Bladder microvascular endothelial cell (primary cell): ENCODE results near the gene FAM149A. TPM values are rescaled to one million over a fixed set of nuclear protein-coding genes. Genes with fewer than 3 reads are reported as not detected.

Source experiments
- total RNA-seq: library from RNA; depleted of rRNA; stranded (reverse); fragments of >200 nt; gene quantifications from 2 replicates; pipeline ENCODE4 v1.2.3, GENCODE V29; 2014

The FAM149A gene
- total RNA-seq: 0.19 and 0.32 TPM in 2 replicates

GRCh38 chr4:186104114-186104889, at the start of gene FAM149A:
Gene FAM149A, plus strand, starts transcription at chr4:186104704.

DNA sequence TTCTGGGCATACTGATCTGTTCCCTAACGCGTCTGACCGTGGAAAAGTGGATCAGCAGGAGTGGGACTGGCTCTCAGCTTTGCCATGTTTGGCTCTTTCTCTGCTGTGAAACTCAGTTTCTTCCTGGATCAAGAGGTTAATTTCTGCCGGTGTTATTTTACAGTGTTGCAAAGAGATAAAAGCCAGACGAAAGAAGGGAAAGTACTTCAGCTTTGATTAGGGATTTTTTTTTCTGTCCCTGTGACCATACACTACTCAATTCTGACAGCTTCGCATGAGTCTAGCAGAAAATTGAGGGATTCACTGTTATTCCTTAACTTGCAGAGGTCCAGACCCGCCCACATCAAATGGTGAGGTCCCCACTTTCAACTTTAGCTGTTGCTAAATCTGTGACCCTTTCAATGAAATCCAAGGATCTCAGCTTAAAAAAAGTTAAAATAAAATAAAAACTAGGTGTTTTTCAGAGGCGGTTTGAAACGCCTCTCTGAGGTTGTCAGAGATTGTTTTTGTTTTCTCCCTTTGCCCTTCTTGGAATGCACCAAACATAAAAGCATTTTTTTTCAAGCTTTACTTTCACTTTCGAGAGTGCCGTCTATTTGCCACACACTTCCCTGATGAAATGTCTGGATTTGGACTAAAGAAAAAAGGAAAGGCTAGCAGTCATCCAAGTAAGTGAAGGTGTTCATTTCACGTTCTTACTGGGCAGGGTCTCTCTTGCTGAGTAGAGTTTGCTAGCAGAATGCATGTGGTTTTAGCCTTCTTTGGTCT, 35.7 kb upstream of the FAM149A start, which contains the start of gene TLR3:
Gene TLR3 (plus strand): TSS at position 576 of the 768 bp plus-strand sequence. CDS start 7,464 bp downstream, outside the sequence.

DNA sequence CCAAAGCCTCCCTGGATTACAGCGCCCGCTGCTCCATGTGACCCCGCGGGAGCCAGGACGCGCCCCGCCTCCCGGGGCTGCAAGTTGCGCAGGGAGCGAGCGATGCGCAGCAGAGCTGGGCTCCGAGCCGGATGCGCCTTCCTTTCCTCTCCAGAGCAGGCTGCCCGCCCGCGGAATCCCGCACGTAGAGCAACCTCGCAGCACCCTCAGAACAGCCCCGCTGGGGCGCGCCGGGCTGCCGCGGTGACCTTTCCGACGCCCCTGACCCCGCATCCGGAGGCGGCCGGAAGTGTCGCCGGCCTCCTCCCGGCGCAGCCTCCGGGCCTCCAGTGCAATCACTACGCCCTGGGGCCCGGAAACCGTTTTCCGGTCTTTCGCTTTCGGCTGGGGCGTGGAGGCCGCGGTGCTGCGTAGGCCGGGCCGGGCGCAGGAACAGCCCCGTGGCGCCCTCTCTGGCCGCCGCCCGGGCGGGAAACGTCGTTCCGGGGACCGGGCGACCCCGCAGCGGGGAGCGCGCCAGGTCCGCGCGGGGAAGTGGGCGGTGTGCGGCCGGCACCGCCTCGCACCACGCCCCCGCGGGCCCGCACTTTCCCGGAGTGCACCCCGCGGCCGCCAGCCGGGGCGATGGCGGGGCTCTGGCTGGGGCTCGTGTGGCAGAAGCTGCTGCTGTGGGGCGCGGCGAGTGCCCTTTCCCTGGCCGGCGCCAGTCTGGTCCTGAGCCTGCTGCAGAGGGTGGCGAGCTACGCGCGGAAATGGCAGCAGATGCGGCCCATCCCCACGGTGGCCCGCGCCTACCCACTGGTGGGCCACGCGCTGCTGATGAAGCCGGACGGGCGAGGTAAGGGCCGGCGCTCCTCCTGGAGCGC, 86.9 kb downstream of the FAM149A start, which contains the start of gene CYP4V2:
Gene CYP4V2 (plus strand): TSS at position 368 of the 866 bp plus-strand sequence. CDS start 257 bp downstream, at position 625.

Other genes with a start within 250 kb of the FAM149A start
- 1.6 and 1.9 TPM in 2 replicates for gene TLR3, start 35.5 kb upstream of the FAM149A start, total RNA-seq
- gene CYP4V2, start 86.9 kb downstream of the FAM149A start, total RNA-seq: 3.6 and 3.7 TPM in 2 replicates
- 0.06 and 0.16 TPM in 2 replicates for gene KLKB1, start 122.8 kb downstream of the FAM149A start, total RNA-seq
- gene F11, start 161.5 kb downstream of the FAM149A start, total RNA-seq: not detected in 2 replicates